Endodermal cell (in vitro differentiated cells): Measurements from ENCODE around the gene KRT6B. TPM values are rescaled to one million over a fixed set of nuclear protein-coding genes. Genes with fewer than 3 reads are reported as not detected.

ENCODE experiments used
- DNase-seq: peaks from one replicate; pipeline ENCODE4 v3.0.0-alpha.2; 2017
- H3K27ac ChIP-seq: 2 replicates; pipeline ENCODE4 v1.5.1; 2013; ENCODE audit warnings: mild to moderate bottlenecking, low read depth, low read length, moderate library complexity
- H3K27me3 ChIP-seq: 2 replicates; pipeline ENCODE4 v1.6.1; 2013; ENCODE audit warnings: mild to moderate bottlenecking, low read length, moderate library complexity; ENCODE audit not compliant: insufficient read depth, control insufficient read depth, poor library complexity, severe bottlenecking
- H3K36me3 ChIP-seq: 2 replicates; pipeline ENCODE4 v1.7.0; 2013; ENCODE audit warnings: mild to moderate bottlenecking, low read length, moderate library complexity; ENCODE audit not compliant: control insufficient read depth, insufficient read depth
- H3K4me1 ChIP-seq: one replicate; pipeline ENCODE4 v1.7.0; 2013; ENCODE audit warnings: low read length; ENCODE audit not compliant: control insufficient read depth, insufficient read depth
- H3K4me3 ChIP-seq: 2 replicates; pipeline ENCODE4 v1.5.1; 2013; ENCODE audit warnings: mild to moderate bottlenecking, low read length, moderate library complexity
- H3K9ac ChIP-seq: 2 replicates; pipeline ENCODE4 v1.6.1; 2013; ENCODE audit warnings: mild to moderate bottlenecking, low read length, moderate library complexity; ENCODE audit not compliant: poor library complexity, severe bottlenecking; ENCODE audit errors: extremely low read depth
- H3K9me3 ChIP-seq: 2 replicates; pipeline ENCODE4 v1.6.1; 2013; ENCODE audit warnings: mild to moderate bottlenecking, low read length, moderate library complexity; ENCODE audit not compliant: control insufficient read depth
- H3K27ac Mint-ChIP-seq: 2 replicates; pipeline ENCODE4 v1.8.0; 2020; ENCODE audit warnings: mixed read lengths
- H3K27me3 Mint-ChIP-seq: 2 replicates; pipeline ENCODE4 v1.8.0; 2021; ENCODE audit warnings: mild to moderate bottlenecking, mixed read lengths; ENCODE audit not compliant: insufficient read depth
- H3K36me3 Mint-ChIP-seq: 2 replicates; pipeline ENCODE4 v1.8.0; 2020; ENCODE audit warnings: low read depth, mixed read lengths
- H3K4me1 Mint-ChIP-seq: 2 replicates; pipeline ENCODE4 v1.8.0; 2020; ENCODE audit warnings: mixed read lengths
- H3K4me3 Mint-ChIP-seq: 2 replicates; pipeline ENCODE4 v1.8.0; 2020; ENCODE audit warnings: mild to moderate bottlenecking, moderate library complexity, mixed read lengths
- H3K9me3 Mint-ChIP-seq: 2 replicates; pipeline ENCODE4 v1.8.0; 2020; ENCODE audit warnings: mild to moderate bottlenecking, mixed read lengths
- CTCF ChIP-seq: fragments of 200-600 bp; sonication (generic); conservative IDR thresholded peaks from 2 replicates; pipeline ENCODE4 v1.5.0; 2021; ENCODE audit warnings: antibody characterized with exemption, mild to moderate bottlenecking
- WGBS, 2 experiments: methylation state at CpG; one replicate each; pipeline versions ENCODE4 v1.1.5 to v1.1.7; 2013; ENCODE audit warnings: missing lambda C conversion rate in 2 of 2, mixed read lengths in 1 of 2; ENCODE audit not compliant: insufficient coverage in 1 of 2, insufficient read length in 1 of 2; 5-methylcytosine and 5-hydroxymethylcytosine counted together
- total RNA-seq, 2 donors: library from RNA; stranded (reverse); fragmentation: NEBNext Ultra II Directional in 1 of 2; extraction: Animal tissue kit (Norgen Biotek cat#: 25700) in 1 of 2; gene quantifications; 2 replicates in 1 of 2; 3 replicates in 1 of 2; pipeline ENCODE4 v1.2.1, GENCODE V29; 2021

Gene KRT6B
- total RNA-seq, 2 donors from 2014 or later: not detected

GRCh38 chr12:52416795-52417194, 35.2 kb downstream of the KRT6B start:
- Histone ChIP-seq H3K27ac (no peak overlapping the region), H3K36me3 (no peaks in the 10 kb centered on the region), H3K4me1 (no peaks in the 10 kb centered on the region), H3K27me3 (no peaks in the 10 kb centered on the region), H3K4me3 (no peak overlapping the region), H3K9ac (no peak overlapping the region), H3K9me3 (no peaks in the 10 kb centered on the region)
- Mint-ChIP-seq H3K9me3 (no peaks in the 10 kb centered on the region), H3K27me3 (peaks cover 5% of the 10 kb centered on the region), H3K4me1 (peaks cover 1% of the 10 kb centered on the region), H3K36me3 (no peaks in the 10 kb centered on the region), H3K27ac (no peak overlapping the region), H3K4me3 (no peak overlapping the region)
- 91 to 94% methylated on average over 1 of the region's 1 CpG for WGBS, 2 experiments
- DNase-seq: no peak
- no peak for TF ChIP-seq CTCF

GRCh38 chr12:52415870-52416750, 35.8 kb downstream of the KRT6B start:
- Histone ChIP-seq H3K4me3 (no peak overlapping the region), H3K4me1 (no peaks in the 10 kb centered on the region), H3K9ac (no peak overlapping the region), H3K36me3 (no peaks in the 10 kb centered on the region), H3K9me3 (no peaks in the 10 kb centered on the region), H3K27me3 (no peaks in the 10 kb centered on the region), H3K27ac (no peak overlapping the region)
- H3K4me1 Mint-ChIP-seq: peaks cover 4% of the 10 kb centered on the region
- TF ChIP-seq CTCF: no peak
- no peak overlapping the region for H3K4me3 Mint-ChIP-seq
- WGBS, 2 experiments: 90 to 98% methylated on average over 7 to 10 of the region's 10 CpGs
- no peaks in the 10 kb centered on the region for H3K36me3 Mint-ChIP-seq
- H3K27ac Mint-ChIP-seq: no peak overlapping the region
- DNase-seq: no peak
- peaks cover 5% of the 10 kb centered on the region for H3K27me3 Mint-ChIP-seq
- peaks cover 1% of the 10 kb centered on the region for H3K9me3 Mint-ChIP-seq

GRCh38 chr12:52414936-52415335, 37.0 kb downstream of the KRT6B start:
- no peak overlapping the region for H3K9ac ChIP-seq
- no peak overlapping the region for H3K27ac ChIP-seq
- H3K36me3 Mint-ChIP-seq: no peaks in the 10 kb centered on the region
- peaks cover 8% of the 10 kb centered on the region for H3K4me1 Mint-ChIP-seq
- TF ChIP-seq CTCF: no peak
- no peak overlapping the region for H3K27ac Mint-ChIP-seq
- no peaks in the 10 kb centered on the region for H3K36me3 ChIP-seq
- H3K9me3 Mint-ChIP-seq: peaks cover 3% of the 10 kb centered on the region
- DNase-seq: no peak
- H3K9me3 ChIP-seq: no peaks in the 10 kb centered on the region
- WGBS, 2 experiments: 84 to 85% methylated on average over 3 to 5 of the region's 5 CpGs
- no peaks in the 10 kb centered on the region for H3K4me1 ChIP-seq
- peaks cover 7% of the 10 kb centered on the region for H3K27me3 Mint-ChIP-seq
- no peaks in the 10 kb centered on the region for H3K27me3 ChIP-seq
- H3K4me3 ChIP-seq: no peak overlapping the region
- no peak overlapping the region for H3K4me3 Mint-ChIP-seq
